Activated CD4-positive, CD25-positive, alpha-beta regulatory T cell treated with anti-CD3 and anti-CD28 coated beads, Interleukin-2, amount 50 U/mL, for 24 hours (primary cell): ENCODE results near the gene CSNK1E.

Source experiments
- ATAC-seq, 2 donors: fragments of 150-1000 bp; cut with Tn5 transposase; one replicate each; pipeline ENCODE4 v1.10.0; 2021; ENCODE audit warnings: mild to moderate bottlenecking in 1 of 2, moderate library complexity in 1 of 2

The CSNK1E gene

GRCh38 chr22:38249301-38249700 lies 67.9 kb downstream of the CSNK1E start:
- ATAC-seq = no peak

GRCh38 chr22:38248280-38248679 lies 69.0 kb downstream of the CSNK1E start:
- ATAC-seq = no peak

GRCh38 chr22:38247713-38248112 lies 69.5 kb downstream of the CSNK1E start:
- no peak for ATAC-seq

DNA sequence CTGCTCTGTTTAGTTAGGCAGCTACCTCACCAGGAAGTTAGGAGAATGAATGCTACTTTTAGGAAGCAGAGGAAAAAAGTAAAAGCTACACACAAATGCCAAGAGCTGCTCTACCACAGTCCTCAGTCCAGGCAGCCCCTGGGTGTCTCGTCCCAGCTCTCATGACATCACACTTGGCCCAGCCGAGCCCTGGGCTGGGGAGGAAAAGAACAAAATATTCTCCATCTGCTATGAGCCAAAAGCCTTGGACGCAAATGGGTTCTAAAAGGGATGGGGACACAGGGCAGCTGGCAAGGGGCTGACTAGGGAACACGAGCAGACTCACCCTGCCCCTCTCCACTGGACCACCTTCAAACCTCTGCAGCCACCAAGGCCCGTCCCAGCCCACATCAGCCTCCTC lies 70.5 kb downstream of the CSNK1E start:
- no peak for ATAC-seq

DNA sequence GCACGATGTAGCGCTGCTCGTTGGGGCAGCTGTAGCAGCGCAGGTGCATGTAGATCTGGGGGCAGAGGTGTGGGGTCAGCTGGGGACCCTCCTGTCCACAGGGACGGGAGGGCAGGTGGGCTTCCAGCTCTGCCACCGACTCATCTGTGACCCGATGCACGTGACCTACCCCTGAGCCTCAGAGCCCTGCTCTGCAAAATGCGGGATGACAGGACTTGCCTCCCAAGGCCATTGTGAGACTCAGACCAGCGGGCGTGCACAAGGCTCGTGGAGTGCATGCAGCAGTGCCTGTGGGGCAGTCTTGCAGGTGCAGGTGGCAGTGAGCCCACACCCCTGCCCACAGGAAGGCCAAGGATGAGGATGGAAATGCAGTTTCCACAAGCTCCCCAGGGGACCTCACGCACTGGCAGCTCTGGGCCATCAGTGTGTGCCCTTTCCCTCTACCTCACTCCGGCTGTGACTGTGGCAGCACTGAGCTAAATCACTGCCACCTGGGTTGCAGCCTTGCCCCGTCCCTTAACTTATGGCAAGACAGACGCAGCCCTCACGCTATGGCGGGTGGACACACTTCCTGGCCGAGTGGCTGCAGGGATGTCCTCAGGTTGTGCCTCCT lies 71.1 kb downstream of the CSNK1E start:
- no peak for ATAC-seq

GRCh38 chr22:38244106-38244505 lies 73.1 kb downstream of the CSNK1E start:
- ATAC-seq = no peak

GRCh38 chr22:38243007-38243765 lies 74.0 kb downstream of the CSNK1E start:
- no peak for ATAC-seq

GRCh38 chr22:38240734-38241252 lies 76.4 kb downstream of the CSNK1E start:
- ATAC-seq = no peak
